GM19395 (cell line): Measurements from ENCODE around the gene TRMT44.

Experiments used
- ATAC-seq: cut with Tn5 transposase; IDR thresholded peaks from one replicate; pipeline ENCODE4 v1.9.1; 2021; ENCODE audit warnings: mild to moderate bottlenecking, moderate library complexity; ENCODE audit not compliant: unreplicated experiment

Gene TRMT44

GRCh38 chr4:8434251-8435073 lies 6.1 kb upstream of the TRMT44 start:
- no peak for ATAC-seq

- peak; percentile 68 for ATAC-seq
Observed at GRCh38 chr4:8435656-8436121, 4.9 kb upstream of the TRMT44 start.

- no peak for ATAC-seq
Observed at GRCh38 chr4:8437281-8437680, 3.3 kb upstream of the TRMT44 start.

- ATAC-seq = no peak
Observed at GRCh38 chr4:8438743-8439142, 1.8 kb upstream of the TRMT44 start.

GRCh38 chr4:8439168-8439567 lies 1.4 kb upstream of the TRMT44 start:
- ATAC-seq = no peak

- peak; percentile 27 for ATAC-seq
Observed at GRCh38 chr4:8439914-8440491, 574 bp upstream of the TRMT44 start.

- no peak for ATAC-seq
Observed at GRCh38 chr4:8441499-8442091, 1.0 kb downstream of the TRMT44 start.

GRCh38 chr4:8442596-8443358 lies 2.2 kb downstream of the TRMT44 start:
- ATAC-seq = no peak

GRCh38 chr4:8443801-8444200 lies 3.2 kb downstream of the TRMT44 start:
- no peak for ATAC-seq

- no peak for ATAC-seq
Observed at GRCh38 chr4:8446122-8446521, 5.5 kb downstream of the TRMT44 start.

- ATAC-seq = no peak
Observed at GRCh38 chr4:8451440-8452182, 11.0 kb downstream of the TRMT44 start.

- ATAC-seq = no peak
Observed at GRCh38 chr4:8453957-8454356, 13.4 kb downstream of the TRMT44 start.

- ATAC-seq = no peak
Observed at GRCh38 chr4:8457646-8458252, 17.2 kb downstream of the TRMT44 start.

GRCh38 chr4:8459867-8460445 lies 19.4 kb downstream of the TRMT44 start:
- no peak for ATAC-seq

GRCh38 chr4:8461086-8461485 lies 20.5 kb downstream of the TRMT44 start:
- ATAC-seq = no peak

- no peak for ATAC-seq
Observed at GRCh38 chr4:8461616-8462015, 21.0 kb downstream of the TRMT44 start.

GRCh38 chr4:8463811-8464210 lies 23.2 kb downstream of the TRMT44 start:
- ATAC-seq = no peak

- no peak for ATAC-seq
Observed at GRCh38 chr4:8464381-8464780, 23.8 kb downstream of the TRMT44 start.

GRCh38 chr4:8465615-8466611 lies 25.3 kb downstream of the TRMT44 start:
- ATAC-seq = no peak
